K562 (cell line): ENCODE results near the gene SPON1. TPM values are rescaled to one million over a fixed set of nuclear protein-coding genes. Genes with fewer than 3 reads are reported as not detected.

Source experiments
- ATAC-seq: fragments of 200-7000 bp; cut with Tn5 transposase; 3 replicates; pipeline ENCODE4 v1.9.1; 2020; ENCODE audit warnings: moderate library complexity
- BruUV-seq: library from RNA; stranded (reverse); fragments of 400-500 nt; replicated peaks from 2 replicates; lab custom pipeline; 2021; lab: Mats Ljungman, UMichigan
- CTCF ChIA-PET: fragments of 300-600 bp; formaldehyde crosslinking; extraction: SDS; loops from one replicate; lab custom pipeline; 2021; ENCODE audit warnings: low intra/inter-chr PET ratio; lab: Yijun Ruan, JAX
- POLR2A ChIA-PET: fragments of 300-600, 350-650 bp; sonication (Branson Sonifier 250); formaldehyde crosslinking; extraction: SDS; loops from one replicate; lab custom pipeline; 2021; ENCODE audit warnings: antibody characterized with exemption, inconsistent platforms; lab: Yijun Ruan, JAX
- DNase-seq, 4 experiments: peaks; one replicate each; pipeline versions ENCODE4 v3.0.0 to v3.0.0-alpha.2; 2011 to 2018; ENCODE audit warnings: low spot score in 3 of 4, mixed read lengths in 3 of 4; ENCODE audit errors: extremely low read depth in 1 of 4
- FAIRE-seq: peaks from 2 replicates; lab custom pipeline; 2011; peaks lifted over from hg19 to GRCh38; lab: Jason Lieb, UNC
- H2AFZ ChIP-seq: 2 replicates; pipeline ENCODE4 v1.6.0; 2011; ENCODE audit warnings: low read depth, low read length, control low read depth, inconsistent platforms
- H3K27ac ChIP-seq: fragments of 200-600 bp; 3 replicates; pipeline ENCODE4 v1.8.0; 2011; ENCODE audit warnings: low read depth, mild to moderate bottlenecking, control low read depth, inconsistent platforms, low read length, moderate library complexity, mixed read lengths; ENCODE audit errors: extremely low read depth
- H3K27me3 ChIP-seq, 2 experiments: fragments of 300-600 bp in 1 of 2; 2 replicates in 1 of 2; 3 replicates in 1 of 2; pipeline versions ENCODE4 v1.6.0 to v1.8.0; 2011; ENCODE audit warnings: inconsistent platforms in 2 of 2, low read length in 2 of 2, mild to moderate bottlenecking in 1 of 2, mixed read lengths in 1 of 2, moderate library complexity in 1 of 2; ENCODE audit not compliant: control insufficient read depth in 2 of 2, insufficient read depth in 2 of 2
- H3K36me3 ChIP-seq: fragments of 300-600 bp; 3 replicates; pipeline ENCODE4 v1.8.0; 2011; ENCODE audit warnings: mild to moderate bottlenecking, low read length, inconsistent platforms; ENCODE audit not compliant: control insufficient read depth, insufficient read depth
- H3K4me1 ChIP-seq, 2 experiments: fragments of 200-600 bp in 1 of 2; replicated peaks in 1 of 2; 2 replicates in 1 of 2; 3 replicates in 1 of 2; pipeline versions ENCODE4 v1.5.1 to v1.8.0; 2011; ENCODE audit warnings: inconsistent platforms in 2 of 2, low read length in 2 of 2, mild to moderate bottlenecking in 1 of 2, mixed read lengths in 1 of 2, moderate library complexity in 1 of 2; ENCODE audit not compliant: control insufficient read depth in 2 of 2, insufficient read depth in 2 of 2
- H3K4me2 ChIP-seq: 2 replicates; pipeline ENCODE4 v1.6.1; 2011; ENCODE audit warnings: low read length, control low read depth, inconsistent platforms, mixed read lengths; ENCODE audit not compliant: insufficient read depth
- H3K4me3 ChIP-seq: fragments of 200-600 bp; sonication (generic), shearing (Covaris generic); 2 replicates; pipeline ENCODE4 v1.5.1; 2016; ENCODE audit warnings: control low read depth, inconsistent platforms
- H3K79me2 ChIP-seq: fragments of 200-600 bp; 3 replicates; pipeline ENCODE4 v1.8.0; 2011; ENCODE audit warnings: low read length, inconsistent platforms; ENCODE audit not compliant: control insufficient read depth, insufficient read depth
- H3K9ac ChIP-seq, 2 experiments: 2 replicates each; pipeline versions ENCODE4 v1.6.0 to v1.6.1; 2011; ENCODE audit warnings: low read depth in 2 of 2, low read length in 2 of 2, control low read depth in 1 of 2, inconsistent platforms in 1 of 2, mild to moderate bottlenecking in 1 of 2, mixed read lengths in 1 of 2; ENCODE audit not compliant: insufficient read depth in 1 of 2
- H3K9me1 ChIP-seq: one replicate; pipeline ENCODE4 v1.6.0; 2011; ENCODE audit warnings: inconsistent platforms, mild to moderate bottlenecking, low read length, moderate library complexity; ENCODE audit not compliant: control insufficient read depth, insufficient read depth
- H3K9me3 ChIP-seq: replicated peaks from 2 replicates; pipeline ENCODE4 v1.5.1; 2011; ENCODE audit warnings: low read depth, low read length, inconsistent platforms; ENCODE audit not compliant: control insufficient read depth, insufficient read depth
- H4K20me1 ChIP-seq: replicated peaks from 2 replicates; pipeline ENCODE4 v1.6.1; 2011; ENCODE audit warnings: low read length, inconsistent platforms, mixed read lengths; ENCODE audit not compliant: control insufficient read depth, insufficient read depth
- ARHGAP35 ChIP-seq: fragments of 450-650 bp; IDR thresholded peaks from 2 replicates; pipeline ENCODE4 v1.6.1; 2018; ENCODE audit not compliant: partially characterized antibody
- CXXC5 ChIP-seq: fragments of 250-450 bp; sonication (Bioruptor Pico); IDR thresholded peaks from 2 replicates; pipeline ENCODE4 v1.8.0; 2022; ENCODE audit warnings: inconsistent platforms, mild to moderate bottlenecking, moderate library complexity
- FOXJ2 ChIP-seq: fragments of 200-800 bp; sonication (Bioruptor generic); IDR thresholded peaks from 2 replicates; pipeline ENCODE4 v1.6.1; 2016; ENCODE audit warnings: missing genetic modification characterization, missing compliant biosample characterization
- FOXK2 ChIP-seq, 2 experiments: fragments of 450-650 bp; IDR thresholded peaks in 1 of 2; conservative IDR thresholded peaks in 1 of 2; 2 replicates each; pipeline ENCODE4 v1.6.1; 2016; ENCODE audit warnings: low read depth in 2 of 2, mild to moderate bottlenecking in 1 of 2
- KAT7 ChIP-seq: sonication (generic); formaldehyde crosslinking; IDR thresholded peaks from 2 replicates; pipeline ENCODE4 v1.8.0; 2022; ENCODE audit warnings: missing genetic modification reagents, mild to moderate bottlenecking, borderline replicate concordance
- MIER1 ChIP-seq: fragments of 450-650 bp; IDR thresholded peaks from 2 replicates; pipeline ENCODE4 v1.6.1; 2016; ENCODE audit warnings: antibody characterized with exemption, mild to moderate bottlenecking, low read depth
- PCBP2 ChIP-seq: fragments of 200-400 bp; formaldehyde crosslinking; IDR thresholded peaks from 2 replicates; pipeline ENCODE4 v1.6.1; 2018; ENCODE audit warnings: low read length, low read depth, mild to moderate bottlenecking, moderate library complexity; ENCODE audit not compliant: poor library complexity, severe bottlenecking
- POLR2AphosphoS5 ChIP-seq: IDR thresholded peaks from 2 replicates; pipeline ENCODE4 v1.6.1; 2011; ENCODE audit warnings: mild to moderate bottlenecking, low read depth, low read length, moderate library complexity; ENCODE audit not compliant: control insufficient read depth, insufficient read depth
- SIRT6 ChIP-seq: IDR thresholded peaks from one replicate; pipeline ENCODE4 v1.6.1; 2012; ENCODE audit warnings: low read depth, mild to moderate bottlenecking, control low read depth, inconsistent platforms, low read length, moderate library complexity
- SMARCE1 ChIP-seq: fragments of 450-650 bp; IDR thresholded peaks from 2 replicates; pipeline ENCODE4 v1.7.1; 2016; ENCODE audit warnings: mild to moderate bottlenecking
- TAF7 ChIP-seq: fragments of 450-650 bp; IDR thresholded peaks from 2 replicates; pipeline ENCODE4 v1.6.1; 2016; ENCODE audit warnings: missing genetic modification characterization, missing compliant biosample characterization
- ZNF41 ChIP-seq: fragments of 250-450 bp; sonication (Bioruptor Pico); conservative IDR thresholded peaks from 2 replicates; pipeline ENCODE4 v1.4.0; 2020; ENCODE audit warnings: mild to moderate bottlenecking
- ZZZ3 ChIP-seq: fragments of 450-650 bp; IDR thresholded peaks from 2 replicates; pipeline ENCODE4 v1.6.1; 2016; ENCODE audit warnings: antibody characterized with exemption, mild to moderate bottlenecking, moderate library complexity
- WGBS: fragments of 100-300 bp; shearing (Covaris generic); methylation state at CpG from one replicate; pipeline ENCODE4 v1.1.6; 2016; ENCODE audit warnings: low coverage, mixed read lengths; ENCODE audit not compliant: insufficient coverage; ENCODE audit errors: missing lambda C conversion rate; 5-methylcytosine and 5-hydroxymethylcytosine counted together
- in situ Hi-C: fragments of 300-500 bp; cut with MboI; formaldehyde crosslinking; loops from 4 replicates; pipeline ENCODE4 v1.15.0; 2018; ENCODE audit warnings: inconsistent platforms, mixed read lengths
- intact Hi-C: fragments of 100-400 bp; cut with micrococcal nuclease; formaldehyde crosslinking; loops from 2 replicates; pipeline ENCODE4 v1.14.2; 2022
- polyA plus RNA-seq, 8 experiments: library from polyadenylated mRNA; depleted of rRNA in 4 of 8; stranded (reverse) in 5 of 8; unstranded in 3 of 8; fragments of >200 nt; fragmentation: Nextera tagmentation in 2 of 8; fragmentation: Illumina TruSeq in 1 of 8; extraction: Ambion mirVana in 2 of 8; extraction: Trizol in 1 of 8; gene quantifications; 2 replicates each; pipeline versions ENCODE4 v1.2.1 to v1.2.3, GENCODE V29; 2011 to 2014; ENCODE audit warnings: inconsistent platforms in 1 of 8, missing spikeins in 1 of 8
- total RNA-seq, 7 experiments: library from RNA; depleted of rRNA in 6 of 7; stranded (reverse); fragments of >200 nt in 6 of 7; fragmentation: Illumina TruSeq in 2 of 7; extraction: Trizol in 2 of 7; gene quantifications; 2 replicates each; pipeline versions ENCODE4 v1.2.1 to v1.2.3, GENCODE V29; 2011 to 2021; ENCODE audit warnings: low replicate concordance in 1 of 7
- TF ChIP-seq, protein P1 (sequence below): fragments of 450-650 bp; formaldehyde crosslinking; conservative IDR thresholded peaks from 2 replicates; pipeline ENCODE4 v1.4.0; 2022; ENCODE audit warnings: mild to moderate bottlenecking, missing genetic modification characterization
- TF ChIP-seq, protein P2 (sequence below): fragments of 450-650 bp; formaldehyde crosslinking; IDR thresholded peaks from 2 replicates; pipeline ENCODE4 v1.4.0; 2020; ENCODE audit warnings: mild to moderate bottlenecking, moderate library complexity

Gene SPON1
- total and polyA plus RNA-seq, 9 of the 15 experiments (the other 6 are each of a cell fraction or from before 2014, with no cell fraction given), result 0.04 to 0.06 TPM; not detected in 7

DNA sequence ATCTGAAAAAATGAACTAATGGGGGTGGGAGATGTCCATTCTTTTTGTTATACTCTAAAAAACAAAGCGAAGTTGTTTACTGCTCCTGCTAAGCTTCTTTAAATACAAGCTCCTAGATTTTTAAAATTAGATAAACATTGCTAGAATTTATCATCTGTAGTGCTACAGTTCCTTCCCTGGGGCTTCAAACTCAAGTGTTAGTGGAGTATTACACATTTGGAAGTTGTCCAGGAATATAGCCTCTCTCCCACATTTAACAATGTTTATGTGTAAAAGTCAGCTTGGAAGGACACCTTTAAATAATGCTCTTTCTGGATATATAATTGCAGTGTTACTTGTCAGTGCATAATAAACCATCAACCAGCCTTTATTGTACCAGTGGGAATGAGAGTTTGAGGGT lies 155.5 kb downstream of the SPON1 start:
- intact Hi-C loops, result no loop called here
- Histone ChIP-seq H4K20me1 (no peaks in the 10 kb centered on the region), H3K36me3 (no peaks in the 10 kb centered on the region), H3K9me1 (no peaks in the 10 kb centered on the region), H3K9me3 (no peaks in the 10 kb centered on the region), H3K4me2 (no peak overlapping the region), H3K4me1 (no peaks in the 10 kb centered on the region; a peak in 1 of 5 replicates), H3K27me3 (no peaks in the 10 kb centered on the region), H3K79me2 (no peaks in the 10 kb centered on the region), H3K9ac (no peak overlapping the region), H2AFZ (no peak overlapping the region), H3K27ac (no peak overlapping the region), H3K4me3 (no peak overlapping the region)
- TF ChIP-seq FOXK2 (conservative IDR thresholded peaks at IDR 0.05 in 1 of 2, IDR thresholded peaks at IDR 0.05 in 1 of 2; ENCODE audit: low read depth in 2 of 2) (no peak), FOXJ2 (tag) (no peak), PCBP2 (no peak), MIER1 (no peak), SMARCE1 (no peak), POLR2AphosphoS5 (no peak), ZNF41 (CRISPR knock-in tag) (no peak), CXXC5 (no peak), ZZZ3 (no peak), ARHGAP35 (no peak), TAF7 (tag) (no peak), SIRT6 (no peak), KAT7 (CRISPR knock-in tag) (no peak)
- TF ChIP-seq, protein P1, sequence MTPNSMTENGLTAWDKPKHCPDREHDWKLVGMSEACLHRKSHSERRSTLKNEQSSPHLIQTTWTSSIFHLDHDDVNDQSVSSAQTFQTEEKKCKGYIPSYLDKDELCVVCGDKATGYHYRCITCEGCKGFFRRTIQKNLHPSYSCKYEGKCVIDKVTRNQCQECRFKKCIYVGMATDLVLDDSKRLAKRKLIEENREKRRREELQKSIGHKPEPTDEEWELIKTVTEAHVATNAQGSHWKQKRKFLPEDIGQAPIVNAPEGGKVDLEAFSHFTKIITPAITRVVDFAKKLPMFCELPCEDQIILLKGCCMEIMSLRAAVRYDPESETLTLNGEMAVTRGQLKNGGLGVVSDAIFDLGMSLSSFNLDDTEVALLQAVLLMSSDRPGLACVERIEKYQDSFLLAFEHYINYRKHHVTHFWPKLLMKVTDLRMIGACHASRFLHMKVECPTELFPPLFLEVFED, result no peak
- TF ChIP-seq, protein P2, sequence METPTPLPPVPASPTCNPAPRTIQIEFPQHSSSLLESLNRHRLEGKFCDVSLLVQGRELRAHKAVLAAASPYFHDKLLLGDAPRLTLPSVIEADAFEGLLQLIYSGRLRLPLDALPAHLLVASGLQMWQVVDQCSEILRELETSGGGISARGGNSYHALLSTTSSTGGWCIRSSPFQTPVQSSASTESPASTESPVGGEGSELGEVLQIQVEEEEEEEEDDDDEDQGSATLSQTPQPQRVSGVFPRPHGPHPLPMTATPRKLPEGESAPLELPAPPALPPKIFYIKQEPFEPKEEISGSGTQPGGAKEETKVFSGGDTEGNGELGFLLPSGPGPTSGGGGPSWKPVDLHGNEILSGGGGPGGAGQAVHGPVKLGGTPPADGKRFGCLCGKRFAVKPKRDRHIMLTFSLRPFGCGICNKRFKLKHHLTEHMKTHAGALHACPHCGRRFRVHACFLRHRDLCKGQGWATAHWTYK (CRISPR knock-in tag), result no peak
- WGBS, result 0% methylated on average over 1 of the region's 1 CpG
- ChIA-PET POLR2A (no interaction called here), CTCF (no interaction called here)
- DNase-seq, result no peak
- FAIRE-seq, result no peak
- in situ Hi-C loops, result no loop called here
- no TSS peak for BruUV-seq
- ATAC-seq, result no peak
